GM12872 (cell line): Measurements from ENCODE around the gene MAML3.

Experiments
- CTCF ChIP-seq: IDR thresholded peaks from 3 replicates; pipeline ENCODE4 v1.5.1; 2011; ENCODE audit warnings: low read depth, mild to moderate bottlenecking, low read length, moderate library complexity; ENCODE audit not compliant: insufficient read depth

The MAML3 gene

DNA sequence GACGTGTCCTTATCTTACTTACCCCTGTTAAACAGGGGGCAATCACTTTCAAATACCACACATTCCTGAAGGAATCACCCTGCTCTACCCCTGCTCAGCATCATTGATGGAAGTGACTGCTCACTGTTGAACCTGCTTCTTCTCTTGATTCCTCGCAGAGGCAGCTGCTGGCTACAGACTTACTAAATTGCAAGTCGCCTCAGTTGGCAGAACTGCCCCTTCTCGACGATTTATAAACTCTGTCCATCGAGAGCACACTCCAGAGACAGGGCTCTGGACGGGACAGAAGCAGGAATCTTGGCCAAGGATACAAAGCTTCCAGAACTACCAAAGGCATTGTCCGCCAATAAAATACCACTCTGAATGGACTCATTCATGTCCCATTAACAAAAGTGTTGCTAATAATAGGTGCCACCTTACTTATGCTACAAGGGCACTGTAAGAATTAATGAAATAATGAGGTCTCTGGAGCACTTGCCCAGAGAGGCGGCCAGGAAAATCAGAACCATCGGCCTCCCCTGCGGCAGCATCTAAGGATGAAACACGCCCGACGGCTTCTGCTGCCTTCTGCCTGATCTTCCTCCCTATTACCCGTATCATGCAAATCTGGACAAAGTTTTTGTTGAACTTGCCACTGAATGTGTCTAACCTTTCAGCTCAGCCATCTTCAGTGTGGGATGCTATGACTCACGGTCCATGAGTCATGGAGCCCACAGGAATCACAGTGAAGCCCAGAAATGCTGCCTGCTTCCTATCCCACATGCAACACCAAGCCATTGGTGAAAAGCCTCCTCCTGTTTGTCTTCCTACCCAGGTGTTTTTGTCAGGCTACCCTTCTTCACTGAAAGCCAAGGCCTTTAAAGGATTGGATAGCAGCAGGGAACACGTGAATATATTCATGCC lies 164.9 kb downstream of the MAML3 start:
- TF ChIP-seq CTCF, result no peak

GRCh38 chr4:139987502-139987850 lies 166.5 kb downstream of the MAML3 start:
- no peak for TF ChIP-seq CTCF

DNA sequence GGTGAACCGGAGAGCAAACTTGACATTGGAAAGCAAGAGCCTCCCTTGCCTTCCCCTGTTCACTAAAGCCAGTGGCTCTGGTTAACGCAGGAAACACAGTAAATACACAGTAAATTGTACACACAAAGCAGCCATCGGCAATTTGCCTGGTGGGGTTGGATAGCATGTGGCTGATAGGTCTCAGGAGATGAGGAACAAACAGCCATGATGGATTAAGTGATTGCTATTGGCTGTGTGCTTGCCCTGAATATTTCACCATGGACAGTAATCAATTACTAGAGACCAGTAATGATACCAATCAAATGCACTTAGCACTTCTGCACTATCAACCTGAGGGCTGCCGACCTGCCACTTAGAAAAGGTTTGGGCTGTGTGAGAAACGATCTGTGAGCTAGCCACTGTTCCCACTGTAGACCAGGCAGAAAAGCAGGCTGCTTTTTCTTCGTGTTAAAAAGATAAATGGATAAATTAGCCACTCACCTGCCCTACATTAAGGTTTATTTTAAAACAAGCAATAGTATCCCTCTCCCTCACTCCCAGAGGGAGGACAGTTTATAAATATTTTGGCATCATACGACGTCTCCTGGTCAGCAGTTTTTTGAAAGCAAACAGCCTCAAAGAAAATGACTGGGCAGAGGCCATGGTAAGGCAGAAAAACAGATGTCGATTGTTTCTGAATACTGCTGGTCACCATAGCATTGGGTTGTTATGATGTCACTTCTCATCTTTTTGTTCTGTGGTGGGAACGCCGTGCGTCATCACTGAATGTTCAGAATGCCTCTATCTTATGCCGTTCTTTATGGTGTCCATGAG lies 167.1 kb downstream of the MAML3 start:
- TF ChIP-seq CTCF, result no peak

- no peak for TF ChIP-seq CTCF
Observed at GRCh38 chr4:139986106-139986505, 167.9 kb downstream of the MAML3 start.

DNA sequence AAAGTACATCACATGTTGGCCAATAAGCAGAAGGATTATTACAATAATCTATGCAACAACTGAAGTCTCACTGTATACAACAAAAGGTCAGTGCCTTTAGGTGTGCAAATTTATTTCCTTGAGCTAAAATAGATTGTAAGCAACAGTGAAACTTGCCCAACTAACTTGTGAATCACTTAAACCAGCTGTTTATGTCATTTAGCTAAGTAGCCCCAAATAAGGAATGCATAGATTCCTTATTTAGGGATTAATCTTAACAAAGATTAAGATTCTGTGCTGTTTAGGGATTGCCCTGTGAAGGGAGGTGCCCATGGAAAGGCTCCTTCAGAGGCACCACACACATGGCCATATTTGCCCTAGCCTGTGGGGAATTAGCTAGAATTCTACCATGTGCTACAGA lies 168.6 kb downstream of the MAML3 start:
- no peak for TF ChIP-seq CTCF

- TF ChIP-seq CTCF, result no peak
Observed at GRCh38 chr4:139984471-139984870, 169.5 kb downstream of the MAML3 start.

DNA sequence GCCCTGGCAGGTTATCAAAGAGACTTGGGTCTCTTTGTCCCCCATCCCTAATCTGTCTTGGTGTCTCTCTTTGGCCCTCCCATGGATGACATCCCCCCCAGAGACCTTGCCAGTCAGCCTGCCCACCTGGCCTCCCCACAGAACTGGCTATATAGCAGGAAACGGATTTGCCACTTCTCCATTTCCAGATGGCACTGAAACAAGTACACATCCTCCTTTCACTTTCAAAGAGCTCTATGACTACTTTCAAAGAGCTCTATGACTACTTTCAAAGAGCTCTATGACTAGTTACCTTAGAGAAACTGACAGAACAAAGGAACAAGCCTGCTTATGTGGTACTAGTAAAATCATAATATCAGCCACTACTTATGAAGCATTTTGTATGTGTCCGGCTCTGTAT lies 175.3 kb downstream of the MAML3 start:
- TF ChIP-seq CTCF, result no peak
